NCI-H510A (cell line): ENCODE results near the gene CREB3L1.

Experiments
- DNase-seq: peaks from one replicate; lab custom pipeline; 2025; lab: John Stamatoyannopoulos, UW

The CREB3L1 gene

GRCh38 chr11:46277622-46278386 lies at the start of gene CREB3L1:
CREB3L1 (plus strand) TSS chr11:46277662; CDS start chr11:46278112, 450 bp downstream.
- no peak for DNase-seq

- no peak for DNase-seq
Measured at GRCh38 chr11:46229230-46229629, 48.2 kb upstream of the CREB3L1 start.

- no peak for DNase-seq
Measured at GRCh38 chr11:46234311-46234710, 43.2 kb upstream of the CREB3L1 start.

GRCh38 chr11:46235777-46236688 lies 41.4 kb upstream of the CREB3L1 start:
- no peak for DNase-seq

- DNase-seq, result no peak
Measured at GRCh38 chr11:46236918-46237247, 40.6 kb upstream of the CREB3L1 start.

GRCh38 chr11:46237248-46238077 lies 40.0 kb upstream of the CREB3L1 start:
- no peak for DNase-seq

- no peak for DNase-seq
Measured at GRCh38 chr11:46238078-46238966, 39.1 kb upstream of the CREB3L1 start.

GRCh38 chr11:46238967-46239800 lies 38.3 kb upstream of the CREB3L1 start:
- DNase-seq, result no peak

GRCh38 chr11:46239801-46240061 lies 37.7 kb upstream of the CREB3L1 start:
- DNase-seq, result no peak

GRCh38 chr11:46240371-46240770 lies 37.1 kb upstream of the CREB3L1 start:
- DNase-seq, result no peak

- no peak for DNase-seq
Measured at GRCh38 chr11:46240861-46241260, 36.6 kb upstream of the CREB3L1 start.

- DNase-seq, result no peak
Measured at GRCh38 chr11:46242041-46242951, 35.2 kb upstream of the CREB3L1 start.

- DNase-seq, result no peak
Measured at GRCh38 chr11:46242952-46243795, 34.3 kb upstream of the CREB3L1 start.

- DNase-seq, result no peak
Measured at GRCh38 chr11:46243796-46244109, 33.7 kb upstream of the CREB3L1 start.

- no peak for DNase-seq
Measured at GRCh38 chr11:46246521-46246920, 30.9 kb upstream of the CREB3L1 start.

- DNase-seq, result no peak
Measured at GRCh38 chr11:46247090-46247489, 30.4 kb upstream of the CREB3L1 start.

- no peak for DNase-seq
Measured at GRCh38 chr11:46247659-46248058, 29.8 kb upstream of the CREB3L1 start.

- no peak for DNase-seq
Measured at GRCh38 chr11:46248289-46249102, 29.0 kb upstream of the CREB3L1 start.
